Activated naive CD8-positive, alpha-beta T cell treated with anti-CD3 and anti-CD28 coated beads, Interleukin-2, amount 50 U/mL, for 16 hours (primary cell): Measurements from ENCODE around the gene CDPF1.
"Not testable (repeated sequence)": the region's sequence is repeated elsewhere in the genome, so short reads cannot be mapped to it uniquely, and the experiment has no call there.

ENCODE experiments used
- DNase-seq: peaks from one replicate; pipeline ENCODE4 v3.0.0-alpha.2; 2020; ENCODE audit warnings: low read depth, low spot score

Gene CDPF1

GRCh38 chr22:46281866-46282678 lies 32.0 kb upstream of the CDPF1 start:
- no peak for DNase-seq

GRCh38 chr22:46280999-46281623 lies 31.0 kb upstream of the CDPF1 start:
- DNase-seq = no peak

DNA sequence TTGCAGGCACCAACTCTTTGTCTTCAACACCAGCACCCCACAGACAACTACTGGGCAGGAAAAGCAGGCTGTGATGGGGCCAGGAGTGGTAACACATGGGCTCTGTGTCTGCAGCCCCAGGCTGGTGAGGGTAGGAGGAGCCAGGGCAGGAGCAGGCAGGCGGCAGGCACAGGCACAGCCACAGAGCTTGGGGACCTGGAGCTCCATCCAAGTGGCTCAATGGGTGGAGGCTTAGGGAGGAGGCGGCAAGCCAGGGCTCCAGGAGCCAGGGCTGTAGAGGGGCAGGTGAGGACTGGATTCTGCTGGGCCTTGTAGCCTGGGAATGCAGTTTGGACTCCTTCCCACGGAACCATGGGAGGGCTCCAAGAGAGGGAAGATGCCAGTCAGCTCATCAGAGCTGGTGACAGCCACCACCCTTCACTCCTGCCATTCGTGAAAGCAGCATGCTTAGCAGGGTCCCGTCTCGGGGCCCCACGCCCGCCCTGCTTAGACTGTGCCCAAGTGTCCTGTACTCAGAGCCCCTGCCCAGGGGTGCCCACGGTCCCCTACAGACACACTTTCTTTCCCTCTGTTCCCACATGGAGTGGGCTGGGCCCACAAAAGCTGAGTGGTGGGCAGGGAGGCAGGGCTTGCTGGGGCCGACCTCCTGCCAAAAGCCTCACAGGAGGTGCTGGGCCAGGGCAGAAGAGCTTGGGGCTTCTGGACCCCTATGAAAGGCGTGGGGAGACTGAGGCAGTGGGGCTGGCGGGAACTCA lies 30.1 kb upstream of the CDPF1 start:
- no peak for DNase-seq

- no peak for DNase-seq
Measured at GRCh38 chr22:46278656-46279645, 28.9 kb upstream of the CDPF1 start.

DNA sequence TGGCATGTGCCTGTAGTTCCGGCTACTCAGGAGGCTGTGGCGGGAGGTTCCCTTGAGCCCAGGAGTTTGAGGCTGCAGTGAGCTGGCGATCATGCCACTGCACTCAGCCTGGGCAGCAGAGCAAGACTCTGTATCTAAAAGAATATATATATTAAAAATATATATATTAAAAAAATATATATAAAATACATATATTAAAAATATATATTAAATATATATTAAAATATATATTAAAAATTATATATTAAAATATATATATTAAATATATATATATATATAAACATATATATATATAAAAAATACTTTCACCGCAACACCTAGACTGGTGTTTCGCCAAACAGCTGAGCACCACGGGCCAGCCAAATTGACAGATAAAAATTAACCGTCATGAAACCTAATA lies 26.5 kb upstream of the CDPF1 start:
- DNase-seq = no peak

DNA sequence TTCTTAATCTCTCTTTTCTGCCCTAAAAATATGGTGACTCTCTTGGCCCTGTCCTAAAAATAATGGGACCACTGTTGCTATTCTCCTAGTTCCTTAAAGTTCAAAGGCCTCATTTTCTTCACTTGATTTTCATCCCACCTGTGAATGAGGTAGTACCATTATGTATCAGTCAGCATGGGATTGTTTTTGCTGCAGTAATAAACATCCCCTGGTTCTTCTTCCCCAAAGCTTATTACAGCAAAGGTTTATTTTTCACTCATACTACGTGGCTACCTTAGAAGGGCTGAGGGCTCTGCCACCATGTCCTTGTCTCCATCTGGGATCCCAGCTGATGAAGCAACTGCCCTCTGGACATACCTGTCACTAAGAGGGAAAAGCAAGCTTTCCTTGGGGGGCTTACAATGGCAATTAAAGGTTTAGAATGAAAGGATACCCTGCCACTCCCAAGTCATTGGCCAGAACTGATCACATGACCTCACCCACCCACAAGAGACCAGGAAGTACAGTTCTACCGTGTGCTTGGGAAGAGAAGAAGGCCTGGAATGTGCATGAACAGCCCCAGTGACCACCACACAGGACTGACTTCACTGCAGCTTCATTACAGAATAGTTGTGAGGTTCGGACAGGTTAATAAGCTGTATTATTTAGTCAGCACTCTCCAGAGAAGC lies 25.5 kb upstream of the CDPF1 start:
- DNase-seq = no peak

DNA sequence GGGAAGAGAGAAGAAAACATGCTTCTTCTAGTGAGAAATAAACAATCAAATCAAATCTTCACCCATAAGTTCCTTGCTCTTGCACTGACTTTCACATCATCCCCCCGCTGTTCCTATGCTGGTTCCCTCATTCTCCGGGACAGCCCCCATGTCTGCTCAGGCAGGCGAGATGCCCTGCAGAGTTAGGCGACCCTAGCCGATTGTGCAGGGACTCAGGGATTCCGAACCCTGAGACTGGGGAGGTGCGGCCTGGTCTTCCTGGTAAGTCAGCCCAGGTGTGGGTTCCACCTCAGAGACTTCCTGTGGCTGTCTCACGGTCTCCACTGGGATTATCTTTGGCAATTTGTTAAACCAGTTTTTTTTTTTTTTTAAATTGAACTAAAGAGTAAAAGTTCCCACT lies 24.3 kb upstream of the CDPF1 start:
- no peak for DNase-seq

- no peak for DNase-seq
Measured at GRCh38 chr22:46273432-46274148, 23.5 kb upstream of the CDPF1 start.

GRCh38 chr22:46272762-46273431 lies 22.8 kb upstream of the CDPF1 start:
- DNase-seq = no peak

DNA sequence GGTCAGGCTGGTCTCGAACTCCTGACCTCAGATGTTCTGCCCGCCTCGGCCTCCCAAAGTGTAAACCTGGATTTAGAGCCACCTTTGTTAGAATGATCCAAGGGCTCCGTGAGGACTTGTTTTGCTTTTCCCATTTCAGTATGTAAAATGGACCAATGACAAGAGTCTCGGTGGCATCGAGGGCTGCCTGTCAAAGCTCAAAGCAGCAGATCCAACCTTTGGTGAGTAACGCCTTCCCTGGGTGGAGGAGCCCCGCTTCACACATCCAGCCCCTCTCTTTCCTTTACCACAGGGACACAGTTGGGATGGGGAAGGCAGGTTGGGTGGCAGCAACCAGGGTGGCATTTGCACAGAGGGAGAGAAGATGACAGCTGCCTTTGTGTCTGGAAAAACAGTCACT lies 22.1 kb upstream of the CDPF1 start:
- no peak for DNase-seq

GRCh38 chr22:46269564-46269963 lies 19.5 kb upstream of the CDPF1 start:
- no peak for DNase-seq

GRCh38 chr22:46267431-46268279 lies 17.6 kb upstream of the CDPF1 start, which contains the start of gene TTC38:
TSS of gene TTC38 (plus strand) at chr22:46268008. CDS start at chr22:46268040, 32 bp downstream.
- no peak for DNase-seq

DNA sequence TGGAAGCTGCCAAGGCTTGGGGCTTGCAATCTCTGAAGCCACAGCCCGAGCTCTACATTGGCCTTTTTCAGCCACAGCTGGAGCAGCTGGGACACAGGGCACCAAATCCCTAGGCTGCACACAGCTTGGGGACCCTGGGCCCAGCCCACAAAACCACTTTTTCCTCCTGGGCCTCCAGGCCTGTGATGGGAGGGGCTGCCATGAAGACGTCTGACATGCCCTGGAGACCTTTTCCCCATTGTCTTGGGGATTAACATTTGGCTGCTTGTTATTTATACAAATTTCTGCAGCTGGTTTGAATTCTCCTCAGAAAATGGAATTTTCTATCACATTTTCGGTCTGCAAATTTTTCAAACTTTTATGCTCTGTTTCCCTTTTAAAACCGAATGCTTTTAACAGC lies 15.5 kb upstream of the CDPF1 start:
- DNase-seq = not testable (repeated sequence)

DNA sequence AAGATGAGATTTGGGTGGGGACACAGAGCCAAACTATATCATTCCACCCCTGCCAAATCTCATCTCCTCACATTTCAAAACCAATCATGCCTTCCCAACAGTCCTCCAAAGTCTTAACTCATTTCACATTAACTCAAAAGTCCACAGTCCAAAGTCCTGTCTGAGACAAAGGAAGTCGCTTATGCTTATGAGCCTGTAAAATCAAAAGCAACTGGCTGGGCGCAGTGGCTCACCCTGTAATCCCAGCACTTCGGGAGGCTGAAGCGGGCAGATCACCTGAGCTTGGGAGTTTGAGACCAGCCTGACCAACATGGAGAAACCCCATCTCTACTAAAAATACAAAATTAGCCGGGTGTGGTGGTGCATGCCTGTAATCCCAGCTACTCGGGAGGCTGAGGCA lies 14.4 kb upstream of the CDPF1 start:
- DNase-seq = not testable (repeated sequence)

- DNase-seq = no peak
Measured at GRCh38 chr22:46263216-46263590, 13.1 kb upstream of the CDPF1 start, which contains the start of gene PKDREJ. TSS of gene PKDREJ (minus strand) at chr22:46263343. CDS start at chr22:46263322, 21 bp downstream.

DNA sequence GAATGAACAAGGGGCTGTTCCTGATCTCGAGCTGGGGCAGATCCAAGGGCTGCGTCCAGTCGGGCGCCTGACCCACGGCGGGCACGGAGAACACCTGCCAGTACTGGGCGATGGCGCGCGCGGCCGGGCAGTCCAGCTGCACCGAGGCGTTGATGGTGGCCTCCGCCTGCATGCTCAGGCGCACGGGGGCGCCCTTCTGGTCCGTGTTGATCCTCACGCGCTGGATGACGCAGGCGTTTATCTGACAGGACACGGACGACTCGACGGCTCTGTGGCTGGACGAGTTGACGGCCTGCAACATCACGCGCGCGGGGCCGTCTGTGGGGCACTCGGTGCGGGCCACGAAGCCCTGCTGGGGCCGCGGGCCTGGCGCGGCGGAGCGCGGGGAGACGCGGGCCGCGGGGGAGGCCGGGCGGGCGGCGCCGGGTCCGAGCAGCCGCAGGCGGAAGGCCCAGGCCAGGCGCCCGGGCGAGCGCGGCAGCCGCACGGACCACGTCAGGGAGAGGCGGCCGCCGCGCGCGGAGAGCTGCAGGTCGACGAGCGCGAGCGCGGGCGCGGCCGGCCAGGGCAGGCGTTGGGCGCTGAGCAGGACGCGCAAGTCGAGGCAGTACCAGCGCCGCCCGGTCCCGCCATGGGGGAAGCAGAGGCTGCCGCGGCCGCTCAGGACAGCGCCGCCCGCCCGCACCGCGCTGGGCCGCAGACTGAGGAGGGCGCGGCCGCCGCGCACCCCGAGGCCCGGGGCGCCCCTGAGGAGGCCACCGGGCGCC lies 12.5 kb upstream of the CDPF1 start:
- DNase-seq = no peak

GRCh38 chr22:46260038-46260437 lies 9.9 kb upstream of the CDPF1 start:
- no peak for DNase-seq

- no peak for DNase-seq
Measured at GRCh38 chr22:46259374-46259773, 9.3 kb upstream of the CDPF1 start.
